DLD1 (cell line): ENCODE data around the gene AAMP.
"Not testable (repeated sequence)": the region's sequence is repeated elsewhere in the genome, so short reads cannot be mapped to it uniquely, and the experiment has no call there.

ENCODE experiments used
- in situ Hi-C: cut with HindIII; loops from 2 replicates; pipeline ENCODE4 v1.10.0; 2017; ENCODE audit warnings: low sequenced_read_pairs

Gene AAMP

DNA sequence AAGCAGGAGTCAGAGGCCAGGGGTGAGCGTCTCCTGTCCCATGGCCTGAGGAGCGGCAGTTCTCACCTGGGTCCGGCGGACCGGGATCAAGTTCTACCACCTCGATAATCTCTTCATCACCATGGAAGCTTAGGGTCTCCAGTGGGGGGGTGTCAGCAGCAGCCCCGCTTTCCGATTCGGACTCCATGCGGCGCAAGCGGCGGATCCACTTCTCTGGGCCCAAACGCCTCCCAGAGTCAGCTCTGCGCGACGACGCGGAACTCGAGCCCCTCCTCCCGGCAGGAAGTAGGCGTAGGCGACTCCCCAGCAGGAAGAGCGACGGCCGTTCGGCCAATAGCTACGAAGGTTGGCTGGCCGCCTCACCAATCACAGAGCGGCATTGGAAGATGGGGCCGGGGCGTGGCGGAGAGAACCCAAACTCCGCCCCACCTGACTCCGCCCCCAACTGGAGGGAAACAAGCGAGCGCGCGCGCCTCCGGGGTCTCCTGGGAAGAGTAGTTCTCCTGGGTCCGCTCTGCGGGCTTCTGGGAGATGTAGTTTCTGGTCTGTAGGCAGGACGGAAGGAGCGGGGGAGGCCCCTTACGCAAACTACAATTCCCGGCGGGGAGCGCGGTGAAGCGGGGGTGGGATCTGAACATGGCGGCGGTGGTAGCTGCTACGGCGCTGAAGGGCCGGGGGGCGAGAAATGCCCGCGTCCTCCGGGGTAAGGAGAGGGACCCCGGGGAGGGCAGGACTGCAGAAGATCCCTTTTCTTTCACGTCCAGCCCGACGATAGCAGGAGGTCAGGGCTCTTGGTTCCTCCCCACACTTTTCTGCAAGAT lies at the start of gene AAMP, which contains the start of gene PNKD:
AAMP (minus strand) TSS at position 238 of the 821 bp plus-strand sequence; CDS start at position 187, 51 bp downstream.
PNKD (plus strand) TSS at position 620 of the 821 bp plus-strand sequence; CDS start at position 637, 17 bp downstream.
- in situ Hi-C loops: no loop called here

- in situ Hi-C loops: no loop called here
Measured at GRCh38 chr2:218318241-218318640, 48.3 kb upstream of the AAMP start.

- in situ Hi-C loops: no loop called here
Measured at GRCh38 chr2:218317835-218318234, 47.9 kb upstream of the AAMP start.

DNA sequence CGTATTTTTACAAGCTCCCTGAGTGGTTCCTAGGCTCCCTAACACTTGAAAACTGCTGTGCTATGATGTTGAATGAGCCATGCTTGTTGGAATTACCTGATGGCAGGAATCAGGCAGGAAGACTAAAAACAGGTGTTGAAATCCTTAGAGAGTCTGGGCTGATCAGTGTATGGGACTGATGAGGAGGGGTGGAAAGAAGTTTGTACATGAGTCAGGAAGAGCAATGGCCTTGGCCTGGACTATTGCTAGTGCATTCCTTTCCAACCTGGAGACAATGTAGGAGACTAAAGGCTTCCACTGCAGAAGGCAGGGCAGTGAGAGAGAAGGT lies 47.3 kb upstream of the AAMP start:
- in situ Hi-C loops: no loop called here

DNA sequence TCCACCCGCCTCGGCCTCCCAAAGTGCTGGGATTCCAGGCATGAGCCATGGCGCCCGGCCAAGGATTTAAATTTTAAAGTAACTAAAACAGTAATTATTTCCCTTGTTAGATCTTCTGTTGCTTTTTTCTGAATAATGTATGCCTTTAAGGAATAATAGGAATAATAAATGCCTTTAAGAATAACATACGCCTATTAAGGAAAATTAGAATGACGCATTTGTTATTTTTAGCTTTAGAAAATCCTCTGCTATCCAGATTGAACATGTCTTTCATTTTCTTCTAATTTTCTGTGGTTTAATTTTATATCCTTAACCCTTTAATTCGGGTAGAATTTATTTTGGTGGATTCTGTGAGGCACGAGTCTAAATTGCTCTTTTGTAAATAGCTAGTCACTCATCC lies 45.5 kb upstream of the AAMP start:
- in situ Hi-C loops: no loop called here

DNA sequence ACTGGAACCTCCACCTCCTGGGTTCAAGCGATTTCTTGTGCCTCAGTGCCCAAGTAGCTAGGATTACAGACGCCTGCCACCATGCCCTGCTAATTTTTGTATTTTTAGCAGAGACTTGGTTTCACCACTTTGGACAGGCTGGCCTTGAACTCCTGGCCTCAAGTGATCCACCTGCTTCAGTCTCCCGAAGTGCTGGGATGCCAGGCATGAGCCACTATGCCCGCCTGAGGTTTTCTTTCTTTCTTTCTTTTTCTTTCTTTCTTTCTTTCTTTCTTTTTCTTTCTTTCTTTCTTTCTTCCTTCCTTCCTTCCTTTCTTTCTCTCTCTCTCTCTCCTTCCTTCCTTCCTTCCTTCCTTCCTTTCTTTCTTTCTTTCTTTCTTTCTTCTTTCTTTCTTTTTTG lies 44.8 kb upstream of the AAMP start:
- in situ Hi-C loops: not testable (repeated sequence)

DNA sequence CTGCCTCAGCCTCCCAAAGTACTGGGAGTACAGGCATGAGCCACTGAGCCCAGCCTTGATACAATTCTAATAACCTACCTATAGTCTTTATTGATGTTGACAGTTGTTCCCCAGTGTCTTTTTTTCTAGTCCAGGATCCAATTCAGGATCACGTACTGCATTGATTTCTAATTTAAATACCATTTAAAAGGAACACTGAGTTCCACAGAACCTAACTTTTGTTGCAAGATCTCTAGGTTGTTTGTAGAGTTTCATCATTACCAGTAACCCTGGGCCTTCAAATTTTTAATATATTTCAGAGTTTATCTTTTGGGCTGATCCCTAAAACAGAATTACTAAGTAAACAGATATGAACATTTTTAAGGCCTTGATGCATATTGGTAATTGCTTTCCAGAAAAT lies 43.4 kb upstream of the AAMP start:
- in situ Hi-C loops: no loop called here

- in situ Hi-C loops: no loop called here
Measured at GRCh38 chr2:218312267-218312756, 42.4 kb upstream of the AAMP start.

- in situ Hi-C loops: not testable (repeated sequence)
Measured at GRCh38 chr2:218311541-218312266, 41.8 kb upstream of the AAMP start.

DNA sequence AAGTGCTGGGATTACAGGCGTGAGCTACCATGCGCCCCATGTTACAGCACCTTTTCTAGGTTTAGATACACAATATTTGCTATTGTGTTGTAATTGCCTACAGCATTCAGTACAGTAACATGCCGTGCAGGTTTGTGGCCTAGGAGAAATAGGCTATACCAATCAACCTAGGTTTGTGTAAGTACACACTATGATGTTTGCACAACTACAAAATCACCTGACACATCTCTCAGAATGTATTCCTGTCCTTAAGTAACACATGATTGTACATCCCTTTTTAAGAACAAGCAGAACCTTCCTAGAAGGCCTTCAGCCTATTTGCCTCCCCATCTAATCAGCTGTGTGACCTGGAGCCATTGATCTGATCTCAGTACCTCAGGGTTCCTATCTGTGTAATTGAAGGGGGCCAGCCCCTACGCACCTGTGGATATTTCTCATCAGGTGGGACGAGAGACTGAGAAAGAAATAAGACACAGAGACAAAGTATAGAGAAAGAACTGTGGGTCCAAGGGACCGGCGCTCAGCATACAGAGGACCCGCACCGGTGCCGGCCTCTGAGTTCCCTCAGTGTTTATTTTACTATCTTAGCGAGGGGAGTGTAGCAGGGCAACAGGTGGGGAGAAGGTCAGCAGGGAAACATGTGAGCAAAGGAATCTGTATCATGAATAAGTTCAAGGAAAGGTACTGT lies 41.1 kb upstream of the AAMP start:
- in situ Hi-C loops: no loop called here

- in situ Hi-C loops: no loop called here
Measured at GRCh38 chr2:218307415-218308090, 37.6 kb upstream of the AAMP start.

GRCh38 chr2:218306184-218306920 lies 36.4 kb upstream of the AAMP start:
- in situ Hi-C loops: no loop called here

- in situ Hi-C loops: no loop called here
Measured at GRCh38 chr2:218305383-218305782, 35.4 kb upstream of the AAMP start.

DNA sequence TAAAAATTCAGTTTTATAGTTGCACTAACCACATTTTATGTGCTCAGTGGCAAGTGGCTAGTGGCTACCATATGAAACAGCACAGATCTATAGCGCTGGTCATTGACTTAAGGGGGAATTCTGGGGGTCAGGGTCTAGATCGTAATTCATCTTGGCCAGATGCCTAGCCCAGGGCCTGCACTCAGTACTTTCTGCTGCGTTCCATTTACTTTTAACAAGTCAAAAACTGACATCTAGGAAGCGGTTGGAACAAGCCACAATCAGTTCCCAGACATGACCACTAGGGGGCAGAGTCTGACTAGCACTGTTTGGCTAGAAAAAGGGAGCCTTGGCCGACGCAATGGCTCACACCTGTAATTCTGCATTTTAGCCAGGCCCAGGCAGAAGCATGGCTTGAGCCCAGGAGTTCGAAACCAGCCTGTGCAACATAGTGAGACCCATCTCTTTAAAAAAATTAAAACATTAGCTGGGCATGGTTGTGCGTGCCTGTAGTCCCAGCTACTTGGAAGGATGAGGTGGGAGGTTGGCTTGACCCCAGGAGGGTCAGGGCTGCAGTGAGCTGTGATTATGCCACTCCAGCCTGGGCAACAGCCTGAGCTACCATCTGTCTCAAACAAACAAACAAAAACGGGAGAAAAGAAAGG lies 31.4 kb upstream of the AAMP start:
- in situ Hi-C loops: no loop called here

- in situ Hi-C loops: no loop called here
Measured at GRCh38 chr2:218300141-218300540, 30.2 kb upstream of the AAMP start.

DNA sequence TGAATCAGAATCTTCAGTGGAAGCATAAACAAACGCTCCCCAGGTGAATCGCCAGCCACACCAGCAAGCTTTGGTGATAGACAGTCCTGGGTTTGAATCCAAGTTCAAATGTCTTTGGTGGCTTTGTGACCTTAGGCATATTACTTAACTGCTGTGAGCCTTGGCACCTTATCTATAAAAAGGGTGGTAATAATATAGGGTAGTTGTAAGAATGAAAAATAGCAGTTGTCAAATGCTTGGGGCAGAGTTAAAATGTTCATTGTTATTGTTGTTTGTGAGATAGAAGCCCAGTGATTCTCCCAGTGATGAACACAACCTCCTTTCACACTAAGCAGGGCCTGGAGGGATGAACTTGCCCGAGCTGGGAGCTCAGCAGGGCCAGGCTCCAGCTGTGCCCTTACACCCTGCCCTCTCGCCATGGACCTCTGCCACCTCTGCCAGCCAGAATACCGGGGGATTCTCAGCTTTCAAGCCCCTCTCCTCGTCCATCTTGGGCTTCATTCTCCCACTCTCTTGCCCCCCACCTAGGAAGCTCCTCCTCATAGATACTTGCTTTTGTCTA lies 28.5 kb upstream of the AAMP start:
- in situ Hi-C loops: no loop called here

GRCh38 chr2:218296847-218297246 lies 26.9 kb upstream of the AAMP start:
- in situ Hi-C loops: no loop called here

DNA sequence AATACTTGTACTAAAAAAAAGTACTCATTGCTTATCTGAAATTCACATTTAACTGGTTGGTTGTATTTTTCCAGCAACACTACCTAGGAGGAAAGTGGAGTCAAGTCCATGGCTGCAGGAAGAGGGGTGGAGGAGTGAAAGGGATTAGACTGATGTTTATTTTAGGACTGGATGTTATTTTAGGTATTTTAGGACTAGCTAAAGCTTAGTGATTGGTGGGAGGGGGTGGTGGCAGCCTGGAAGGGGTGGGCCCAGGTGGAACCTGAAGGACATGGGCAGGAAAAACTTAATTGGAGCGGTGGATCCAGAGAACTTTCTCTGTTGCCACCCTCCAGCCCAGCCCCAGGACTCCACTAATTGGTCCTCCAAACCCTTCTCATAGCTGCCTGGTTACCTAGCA lies 26.3 kb upstream of the AAMP start:
- in situ Hi-C loops: no loop called here

DNA sequence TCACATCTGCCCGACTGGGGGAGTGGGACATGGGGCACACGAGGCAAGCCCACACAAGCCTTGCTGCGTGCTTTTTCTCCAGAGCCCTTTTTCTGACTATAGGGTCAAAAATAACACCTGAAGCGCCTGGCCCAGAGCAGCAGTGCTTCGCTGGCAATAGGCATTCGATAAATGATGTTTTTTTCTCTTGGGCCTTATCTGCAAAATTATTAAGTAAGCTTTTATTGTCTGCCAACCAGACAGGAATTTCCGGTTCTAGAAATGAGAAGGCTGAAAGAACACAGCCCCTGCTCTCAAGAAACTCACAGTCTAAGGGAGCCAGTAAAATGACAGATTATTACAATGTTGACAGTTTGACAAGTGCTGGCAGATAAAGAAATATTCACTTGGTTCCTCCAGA lies 25.1 kb upstream of the AAMP start:
- in situ Hi-C loops: no loop called here
